Parathyroid adenoma (tissue), 2 donors: ENCODE data around the gene TCOF1.

Experiments used
- H2AFZ ChIP-seq: fragments of 300-600 bp; sonication (generic); one replicate; pipeline ENCODE4 v1.7.0; 2017; ENCODE audit warnings: antibody characterized with exemption, mild to moderate bottlenecking
- H3K27ac ChIP-seq: fragments of 300-600 bp; sonication (generic); one replicate; pipeline ENCODE4 v1.7.0; 2017
- H3K27me3 ChIP-seq: fragments of 300-600 bp; sonication (generic); one replicate; pipeline ENCODE4 v1.7.0; 2017; ENCODE audit warnings: low read length; ENCODE audit not compliant: control insufficient read depth, insufficient read depth
- H3K36me3 ChIP-seq: fragments of 300-600 bp; sonication (generic); one replicate; pipeline ENCODE4 v1.7.0; 2017; ENCODE audit warnings: low read length; ENCODE audit not compliant: control insufficient read depth, insufficient read depth
- H3K4me1 ChIP-seq: fragments of 300-600 bp; sonication (generic); one replicate; pipeline ENCODE4 v1.7.0; 2017; ENCODE audit warnings: control low read depth
- H3K4me2 ChIP-seq: fragments of 300-600 bp; sonication (generic); one replicate; pipeline ENCODE4 v1.7.0; 2017; ENCODE audit warnings: low read length
- H3K4me3 ChIP-seq: fragments of 300-600 bp; sonication (generic); one replicate; pipeline ENCODE4 v1.7.0; 2017; ENCODE audit warnings: low read depth, low read length
- H3K79me2 ChIP-seq: fragments of 300-600 bp; sonication (generic); one replicate; pipeline ENCODE4 v1.7.0; 2017; ENCODE audit warnings: control low read depth
- H3K9ac ChIP-seq: fragments of 300-600 bp; sonication (generic); one replicate; pipeline ENCODE4 v1.7.0; 2017; ENCODE audit warnings: mild to moderate bottlenecking
- H3K9me3 ChIP-seq: fragments of 300-600 bp; sonication (generic); one replicate; pipeline ENCODE4 v1.7.0; 2017; ENCODE audit warnings: low read length; ENCODE audit not compliant: control insufficient read depth
- TF ChIP-seq, protein P1 (sequence below): fragments of 300-600 bp; sonication (generic); IDR thresholded peaks from one replicate; pipeline ENCODE4 v1.7.0; 2017; ENCODE audit warnings: antibody characterized with exemption, mild to moderate bottlenecking
- donor health status: primary hyperparathyroidism.

The TCOF1 gene

DNA sequence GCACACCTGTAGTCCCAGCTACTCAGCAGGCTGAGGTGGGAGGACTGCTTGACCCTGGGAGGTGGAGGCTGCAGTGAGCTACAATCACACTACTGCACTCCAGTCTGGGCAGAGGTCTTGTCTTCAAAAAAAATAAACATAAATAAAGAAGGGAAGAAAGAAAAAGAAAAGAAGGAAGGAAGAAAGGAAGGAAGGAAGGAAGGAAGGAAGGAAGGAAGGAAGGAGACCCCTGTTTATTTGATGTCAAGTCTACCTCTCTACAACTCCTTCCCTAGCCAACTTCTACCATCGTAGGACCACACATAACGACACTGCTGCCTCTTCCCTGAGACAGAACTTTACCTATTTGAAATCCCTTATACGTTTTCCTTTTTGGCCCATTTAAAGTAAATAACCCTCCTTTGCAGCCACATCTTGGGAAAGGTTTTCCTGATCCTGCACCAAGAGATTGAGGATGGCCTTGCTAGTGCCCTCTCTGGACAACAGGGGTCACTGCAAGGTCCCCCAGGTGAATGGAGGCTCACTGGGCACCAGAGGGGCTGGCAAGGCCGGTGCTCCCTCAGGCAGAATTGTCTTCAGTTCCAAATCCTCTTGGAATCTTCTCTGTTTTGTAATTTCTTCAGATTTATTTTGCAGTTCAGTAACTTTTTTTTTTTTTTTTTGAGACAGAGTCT is 81.5 kb downstream of the TCOF1 start:
- no peak overlapping the region for H3K9ac ChIP-seq

DNA sequence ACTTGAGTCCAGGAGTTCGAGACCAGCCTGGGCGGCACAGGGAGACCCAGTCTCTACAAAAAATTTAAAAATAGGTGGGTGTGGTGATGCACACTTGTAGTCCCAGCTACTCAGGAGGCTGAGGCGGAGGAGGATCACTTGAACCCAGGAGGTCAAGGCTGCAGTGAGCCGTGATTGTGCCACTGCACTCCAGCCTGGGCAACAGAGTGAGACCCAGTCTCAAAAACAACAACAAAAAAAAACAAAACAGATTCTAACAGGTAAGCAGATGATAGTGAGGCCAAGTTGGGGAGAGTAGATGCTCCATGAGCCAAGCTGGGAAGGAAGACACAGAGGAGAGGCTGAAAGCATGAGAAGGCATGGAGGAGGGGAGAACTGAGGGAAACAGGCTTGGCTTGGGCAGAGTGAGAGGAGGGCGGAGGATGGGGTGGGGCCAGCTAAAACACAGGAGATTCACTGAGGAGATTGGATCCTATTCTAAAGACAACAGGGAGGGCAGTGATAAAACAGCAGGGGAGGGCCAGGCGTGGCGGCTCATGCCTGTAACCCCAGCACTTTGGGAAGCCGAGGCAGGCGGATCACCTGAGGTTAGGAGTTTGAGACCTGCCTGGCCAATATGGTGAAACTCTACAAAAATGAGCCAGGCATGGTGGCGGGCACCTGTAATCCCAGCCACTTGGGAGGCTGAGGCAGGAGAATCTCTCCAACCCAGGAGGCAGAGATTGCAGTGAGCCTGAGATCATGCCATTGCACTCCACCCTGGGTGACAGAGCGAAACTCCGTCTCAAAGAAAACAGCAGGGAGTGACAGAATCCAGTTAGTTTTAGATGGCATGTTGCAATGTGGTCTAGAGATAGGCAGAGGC is 83.7 kb downstream of the TCOF1 start:
- H3K27me3 ChIP-seq: no peaks in the 10 kb centered on the region
- no peak overlapping the region for H2AFZ ChIP-seq
- H3K9me3 ChIP-seq: no peaks in the 10 kb centered on the region
- TF ChIP-seq, protein P1, sequence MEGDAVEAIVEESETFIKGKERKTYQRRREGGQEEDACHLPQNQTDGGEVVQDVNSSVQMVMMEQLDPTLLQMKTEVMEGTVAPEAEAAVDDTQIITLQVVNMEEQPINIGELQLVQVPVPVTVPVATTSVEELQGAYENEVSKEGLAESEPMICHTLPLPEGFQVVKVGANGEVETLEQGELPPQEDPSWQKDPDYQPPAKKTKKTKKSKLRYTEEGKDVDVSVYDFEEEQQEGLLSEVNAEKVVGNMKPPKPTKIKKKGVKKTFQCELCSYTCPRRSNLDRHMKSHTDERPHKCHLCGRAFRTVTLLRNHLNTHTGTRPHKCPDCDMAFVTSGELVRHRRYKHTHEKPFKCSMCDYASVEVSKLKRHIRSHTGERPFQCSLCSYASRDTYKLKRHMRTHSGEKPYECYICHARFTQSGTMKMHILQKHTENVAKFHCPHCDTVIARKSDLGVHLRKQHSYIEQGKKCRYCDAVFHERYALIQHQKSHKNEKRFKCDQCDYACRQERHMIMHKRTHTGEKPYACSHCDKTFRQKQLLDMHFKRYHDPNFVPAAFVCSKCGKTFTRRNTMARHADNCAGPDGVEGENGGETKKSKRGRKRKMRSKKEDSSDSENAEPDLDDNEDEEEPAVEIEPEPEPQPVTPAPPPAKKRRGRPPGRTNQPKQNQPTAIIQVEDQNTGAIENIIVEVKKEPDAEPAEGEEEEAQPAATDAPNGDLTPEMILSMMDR: no peak
- no peaks in the 10 kb centered on the region for H3K4me1 ChIP-seq
- no peak overlapping the region for H3K27ac ChIP-seq
- no peak overlapping the region for H3K9ac ChIP-seq
- H3K4me3 ChIP-seq: no peak overlapping the region
- H3K36me3 ChIP-seq: no peaks in the 10 kb centered on the region
- no peak overlapping the region for H3K4me2 ChIP-seq
- no peaks in the 10 kb centered on the region for H3K79me2 ChIP-seq

More for the DNA sequence above, 81.5 kb downstream of the TCOF1 start:
- H3K4me1 ChIP-seq: no peaks in the 10 kb centered on the region
- no peaks in the 10 kb centered on the region for H3K9me3 ChIP-seq
- H3K4me3 ChIP-seq: no peak overlapping the region
- H3K27ac ChIP-seq: no peak overlapping the region
- H2AFZ ChIP-seq: no peak overlapping the region
- no peaks in the 10 kb centered on the region for H3K36me3 ChIP-seq
- no peaks in the 10 kb centered on the region for H3K27me3 ChIP-seq
- no peaks in the 10 kb centered on the region for H3K79me2 ChIP-seq
- no peak overlapping the region for H3K4me2 ChIP-seq
- TF ChIP-seq, protein P1: peak; percentile 61

DNA sequence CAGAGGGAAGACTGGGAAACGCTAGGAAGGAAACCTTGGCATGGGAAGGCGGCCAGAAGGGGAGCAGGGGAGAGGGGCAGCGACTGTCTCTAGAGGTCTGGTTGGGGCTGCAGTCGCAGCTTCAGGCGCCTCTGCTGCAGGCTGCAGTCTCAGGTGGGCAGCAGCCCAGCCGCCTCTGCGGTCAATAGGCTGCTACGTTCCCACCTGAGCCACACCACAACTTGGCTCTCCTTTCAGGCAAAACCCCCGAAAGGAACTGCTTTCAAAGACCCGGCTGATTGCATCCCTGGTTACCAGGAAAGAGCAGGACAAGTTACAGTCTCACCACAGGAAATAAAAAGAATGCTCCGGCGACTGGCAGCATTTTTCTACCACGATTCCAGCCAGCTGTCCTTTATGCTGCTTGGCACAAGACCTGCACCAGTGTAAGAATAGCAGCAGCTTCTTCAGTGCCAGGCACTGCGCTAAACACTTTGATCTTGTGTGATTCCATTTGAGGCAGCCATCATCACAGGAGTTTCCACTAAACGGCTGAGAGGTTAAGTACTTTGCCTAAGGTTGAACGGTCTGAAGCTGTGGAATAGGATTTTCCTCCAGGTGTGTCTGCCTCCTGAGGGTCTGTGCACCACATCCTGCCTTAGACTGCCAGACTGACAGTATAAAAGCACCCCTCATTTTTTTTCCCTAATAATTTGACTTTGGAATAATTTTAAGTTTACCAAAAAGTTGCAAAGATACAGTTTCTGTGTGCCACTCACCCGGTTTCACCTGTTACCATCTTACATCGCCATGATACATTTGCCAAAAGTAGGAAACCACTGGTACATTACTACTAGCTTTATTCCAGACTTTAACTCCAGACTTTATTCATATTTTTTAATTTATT is 84.6 kb downstream of the TCOF1 start:
- Histone ChIP-seq H3K27ac (no peak overlapping the region), H3K4me1 (no peaks in the 10 kb centered on the region), H3K4me3 (no peak overlapping the region), H3K36me3 (no peaks in the 10 kb centered on the region), H3K4me2 (no peak overlapping the region), H3K79me2 (no peaks in the 10 kb centered on the region), H3K9ac (no peak overlapping the region), H2AFZ (no peak overlapping the region), H3K9me3 (no peaks in the 10 kb centered on the region), H3K27me3 (no peaks in the 10 kb centered on the region)
- TF ChIP-seq, protein P1: no peak

DNA sequence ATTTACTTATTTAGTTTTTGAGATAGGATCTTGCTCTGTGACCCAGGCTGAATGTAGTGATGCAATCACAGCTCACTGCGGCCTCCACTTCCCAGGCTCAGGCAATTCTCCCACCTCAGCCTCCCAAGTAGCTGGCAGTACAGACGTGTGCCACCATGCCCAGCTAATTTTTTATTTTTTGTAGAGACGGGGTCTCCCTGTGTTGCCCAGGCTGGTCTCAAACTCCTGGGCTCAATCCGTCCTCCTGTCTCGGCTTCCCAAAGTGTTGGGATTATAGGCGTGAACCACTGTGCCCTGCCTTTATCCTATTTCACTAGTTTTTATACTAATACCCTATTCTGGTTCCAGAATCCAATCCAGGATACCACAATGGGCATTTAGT is 85.2 kb downstream of the TCOF1 start:
- Histone ChIP-seq H3K79me2 (no peaks in the 10 kb centered on the region), H3K9me3 (no peaks in the 10 kb centered on the region), H2AFZ (no peak overlapping the region), H3K36me3 (no peaks in the 10 kb centered on the region), H3K4me3 (no peak overlapping the region), H3K4me1 (no peaks in the 10 kb centered on the region), H3K4me2 (no peak overlapping the region), H3K9ac (no peak overlapping the region), H3K27me3 (no peaks in the 10 kb centered on the region), H3K27ac (no peak overlapping the region)
- TF ChIP-seq, protein P1: no peak
